ENCODE results near the gene SIPA1L3. TPM values are rescaled to one million over a fixed set of nuclear protein-coding genes. Genes with fewer than 3 reads are reported as not detected.

Gene SIPA1L3
- total and polyA plus RNA-seq, 2 of the 13 experiments (the other 11 are each of a cell fraction or from before 2014, with no cell fraction given), result 5.5 to 7.7 TPM

GRCh38 chr19:37906869-37907734, at the start of gene SIPA1L3 (continued):
- TF ChIP-seq ZNF614 (CRISPR knock-in tag; IDR thresholded peaks at IDR 0.05; ENCODE audit: borderline replicate concordance) (peak; percentile 55; the same call in 1 of the 2 replicates), REXO4 (CRISPR knock-in tag; IDR thresholded peaks at IDR 0.05; ENCODE audit: borderline replicate concordance) (no peak), HIC2 (CRISPR knock-in tag; IDR thresholded peaks at IDR 0.05; ENCODE audit: low read depth) (no peak; the same call in 1 of the 2 replicates), RBFOX2 (IDR thresholded peaks at IDR 0.05; ENCODE audit: low read depth, low read length) (peak; percentile 85), CBX5 (CRISPR knock-in tag; IDR thresholded peaks at IDR 0.05; ENCODE audit: borderline replicate concordance) (no peak; the same call in 1 of the 2 replicates), TOE1 (CRISPR knock-in tag; IDR thresholded peaks at IDR 0.05) (no peak), CAMTA2 (CRISPR knock-in tag; IDR thresholded peaks at IDR 0.05; ENCODE audit: borderline replicate concordance) (no peak), CREBL2 (CRISPR knock-in tag; IDR thresholded peaks at IDR 0.05; ENCODE audit: borderline replicate concordance) (no peak), ZNF7 (CRISPR knock-in tag; IDR thresholded peaks at IDR 0.05) (no peak), ZFP41 (CRISPR knock-in tag; IDR thresholded peaks at IDR 0.05; ENCODE audit: borderline replicate concordance) (no peak), KDM6A (CRISPR knock-in tag; IDR thresholded peaks at IDR 0.05; ENCODE audit: low read depth) (no peak), ZSCAN22 (CRISPR knock-in tag; IDR thresholded peaks at IDR 0.05) (no peak; the same call in 1 of the 2 replicates), ZFP62 (CRISPR knock-in tag; IDR thresholded peaks at IDR 0.05) (no peak), HNRNPLL (IDR thresholded peaks at IDR 0.05; ENCODE audit: low read depth, low read length, poor library complexity, severe bottlenecking) (peak; percentile 75), MAZ (IDR thresholded peaks at IDR 0.05; ENCODE audit: borderline replicate concordance, low read depth, low read length) (no peak), MAZ (CRISPR knock-in tag; IDR thresholded peaks at IDR 0.05; ENCODE audit: low read depth) (peak; percentile 73), CBX1 (IDR thresholded peaks at IDR 0.05; ENCODE audit: low read depth) (no peak), NFATC3 (CRISPR knock-in tag; IDR thresholded peaks at IDR 0.05) (no peak), DDIT3 (CRISPR knock-in tag; IDR thresholded peaks at IDR 0.05) (no peak), JUNB (CRISPR knock-in tag; IDR thresholded peaks at IDR 0.05; ENCODE audit: borderline replicate concordance) (no peak), TIGD3 (CRISPR knock-in tag; IDR thresholded peaks at IDR 0.05; ENCODE audit: borderline replicate concordance) (no peak), ZNF382 (CRISPR knock-in tag; IDR thresholded peaks at IDR 0.05; ENCODE audit: borderline replicate concordance) (no peak), PHB2 (IDR thresholded peaks at IDR 0.05; ENCODE audit: partially characterized antibody) (no peak), KDM3A (CRISPR knock-in tag; IDR thresholded peaks at IDR 0.05; ENCODE audit: low read depth) (no peak), CCAR2 (optimal IDR thresholded peaks at IDR 0.05; ENCODE audit: low read depth, low read length) (no peak), TBX3 (IDR thresholded peaks at IDR 0.05; ENCODE audit: borderline replicate concordance) (no peak; the same call in 1 of the 2 replicates), ZNF3 (CRISPR knock-in tag; IDR thresholded peaks at IDR 0.05) (no peak), ZNF234 (CRISPR knock-in tag; conservative IDR thresholded peaks at IDR 0.05) (peak; percentile 55; the same call in 1 of the 2 replicates)
